Heart left ventricle (tissue), 16 donors: Measurements from ENCODE around the gene SYDE2. TPM values are rescaled to one million over a fixed set of nuclear protein-coding genes. Genes with fewer than 3 reads are reported as not detected.
"Not testable (repeated sequence)": the region's sequence is repeated elsewhere in the genome, so short reads cannot be mapped to it uniquely, and the experiment has no call there.

Source experiments
- ATAC-seq, 4 donors: fragments of 200-7000 bp; cut with Tn5 transposase; one replicate each; pipeline ENCODE4 v1.9.1; 2020 to 2022; ENCODE audit warnings: moderate library complexity in 4 of 4, mild to moderate bottlenecking in 3 of 4, moderate number of reproducible peaks in 1 of 4
- DNase-seq, 5 donors: peaks; one replicate each; pipeline ENCODE4 v3.0.0-alpha.2; 2020
- H3K27ac ChIP-seq, 12 donors: fragments of 200-600 bp; sonication (generic) in 4 of 12; one replicate each; pipeline versions ENCODE4 v1.5.0 to v1.8.0; 2016 to 2022; ENCODE audit warnings: mild to moderate bottlenecking in 2 of 12
- H3K27me3 ChIP-seq, 9 donors: fragments of 200-600 bp; sonication (generic) in 2 of 9; one replicate each; pipeline versions ENCODE4 v1.5.1 to v1.8.0; 2016 to 2022; ENCODE audit warnings: mild to moderate bottlenecking in 3 of 9
- H3K36me3 ChIP-seq, 9 donors: fragments of 200-600 bp; sonication (generic) in 2 of 9; one replicate each; pipeline versions ENCODE4 v1.5.0 to v1.8.0; 2018 to 2022; ENCODE audit warnings: mild to moderate bottlenecking in 2 of 9
- H3K4me1 ChIP-seq, 12 donors: fragments of 200-600 bp; sonication (generic) in 4 of 12; one replicate each; pipeline versions ENCODE4 v1.5.0 to v1.8.0; 2016 to 2022; ENCODE audit warnings: mild to moderate bottlenecking in 3 of 12
- H3K4me3 ChIP-seq, 12 donors: fragments of 200-600 bp; sonication (generic) in 4 of 12; one replicate each; pipeline versions ENCODE4 v1.5.0 to v1.8.0; 2017 to 2022; ENCODE audit warnings: mild to moderate bottlenecking in 9 of 12, moderate library complexity in 4 of 12
- H3K9me3 ChIP-seq, 12 donors: fragments of 200-600 bp; sonication (generic) in 4 of 12; one replicate each; pipeline versions ENCODE4 v1.5.0 to v1.8.0; 2016 to 2022; ENCODE audit warnings: mild to moderate bottlenecking in 1 of 12
- CTCF ChIP-seq, 12 donors: fragments of 200-600 bp; sonication (generic) in 4 of 12; IDR thresholded peaks; one replicate each; pipeline versions ENCODE4 v1.5.0 to v1.8.0; 2018 to 2022; ENCODE audit warnings: antibody characterized with exemption in 12 of 12, mild to moderate bottlenecking in 5 of 12
- POLR2A ChIP-seq, 2 donors: fragments of 450-650 bp; IDR thresholded peaks; one replicate each; pipeline ENCODE4 v1.6.1; 2017; ENCODE audit warnings: antibody characterized with exemption in 2 of 2, mild to moderate bottlenecking in 2 of 2, moderate library complexity in 2 of 2
- WGBS, 4 donors: extraction: QIAGEN DNeasy Blood & Tissue Kit in 2 of 4; methylation state at CpG; one replicate each; pipeline versions ENCODE4 v1.1.5 to v1.1.7; 2013 to 2018; 5-methylcytosine and 5-hydroxymethylcytosine counted together
- intact Hi-C, 10 donors: fragments of 100-400 bp; cut with DNase I; formaldehyde crosslinking; loops; one replicate each; pipeline versions ENCODE4 v1.11.1 to v1.14.2; 2022
- polyA plus RNA-seq, 2 donors: library from polyadenylated mRNA; stranded (reverse); fragments of 200-250 nt; gene quantifications; one replicate each; pipeline ENCODE4 v1.2.3, GENCODE V29; 2013
- total RNA-seq, 9 donors: library from RNA; depleted of rRNA in 2 of 9; stranded (reverse); fragments of >200 nt in 2 of 9; fragmentation: NEBNext Ultra II Directional in 3 of 9; extraction: Animal tissue kit (Norgen Biotek cat#: 25700) in 3 of 9; gene quantifications; one replicate each; pipeline versions ENCODE4 v1.1.0 to v1.2.4, GENCODE V29; 2016 to 2023
- donor health status: ischemic (EF 13 %, LVEDD 7.1; RV severe dilation, severe dysfunction).
- donor health status: healthy with polysubstance abuse.
- donor health status: DM: no; HTN: yes; CAD: no.
- donor health status: DM: no; HTN: no; CAD: no.
- donor health status: ischemic (EF 25% LVEDD 6.9; RV normal size, moderate dysfunction).
- donor health status: ischemic (EF 25% LVEDD 5.7; RV mildly dilated, moderate dysfunction).
- donor health status: healthy.
- donor health status: DM: yes; HTN: yes; CAD: no.
- donor health status: ischemic (EF 35%, LVEDD 5.7; RV mildly dilated, moderate dysfunction).
- donor health status: nonischemic (EF 11% LVEDD 7.7; RV severe dilation, severe dysfunction).
- donor health status: DM: yes; HTN: yes; CAD: no.
- donor health status: PGD.
- donor health status: ischemic (EF 29% LVEDD 5.4; RV normal size, mild dysfunction).
- donor health status: nonischemic (EF 23%, LVEDD 6.1; RV moderate dilation, normal function).

SYDE2 gene
- total and polyA plus RNA-seq, 11 donors: 2.4 to 25.8 (median 19.4) TPM

DNA sequence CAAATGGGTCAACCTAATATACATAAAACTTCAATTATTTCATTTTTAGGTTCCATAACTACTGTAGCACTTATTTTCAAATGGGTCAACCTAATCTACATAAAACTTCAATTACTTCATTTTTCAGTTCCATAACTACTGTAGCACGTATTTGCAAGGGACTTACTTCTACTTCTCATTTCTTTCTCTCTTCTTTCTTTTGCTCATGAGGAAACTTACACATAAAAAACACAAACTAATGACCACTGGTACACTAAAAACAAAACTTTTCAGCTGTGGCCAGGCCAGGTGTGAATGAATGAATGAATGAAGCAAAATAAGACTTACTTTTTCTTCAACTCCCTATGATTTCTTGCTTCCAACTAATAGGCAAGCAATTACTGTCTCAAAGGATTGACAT lies 11.7 kb downstream of the SYDE2 start:
- Histone ChIP-seq H3K9me3 (no peaks in the 10 kb centered on the region), H3K4me3 (no peak overlapping the region), H3K36me3 (peaks cover 0 to 17% (median 2%) of the 10 kb centered on the region in 9 donors), H3K27ac (no peak overlapping the region), H3K4me1 (peaks cover 0 to 5% (median 0%) of the 10 kb centered on the region in 12 donors), H3K27me3 (no peaks in the 10 kb centered on the region)
- no peak for TF ChIP-seq CTCF (IDR thresholded peaks at IDR 0.05)
- TF ChIP-seq POLR2A (IDR thresholded peaks at IDR 0.05): no peak
- 50 to 59% (median 55%) methylated on average over 1 of the region's 1 CpG for WGBS, 4 donors
- intact Hi-C loops: no loop called here
- ATAC-seq (no peak), DNase-seq (no peak)

DNA sequence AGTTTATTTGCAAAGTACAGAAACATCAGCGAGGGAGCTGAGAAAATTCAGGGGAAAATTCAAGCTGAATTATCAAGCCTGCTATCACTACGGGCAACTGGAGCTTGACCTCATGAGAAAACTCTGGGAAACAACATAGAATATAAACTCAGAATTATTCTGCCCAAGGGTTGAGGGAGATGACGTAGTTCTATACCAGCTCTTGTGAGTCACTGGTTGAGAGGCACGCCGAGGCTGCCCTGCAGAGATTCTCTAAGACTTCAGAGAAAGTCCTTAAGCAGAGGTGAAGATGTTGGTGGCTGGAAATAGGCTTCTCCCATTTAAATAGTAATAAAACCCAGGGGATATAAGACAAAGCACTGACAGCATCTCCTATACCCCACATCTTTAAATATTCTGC lies 12.3 kb downstream of the SYDE2 start:
- Histone ChIP-seq H3K4me3 (no peak overlapping the region), H3K9me3 (no peaks in the 10 kb centered on the region), H3K4me1 (peaks cover 0 to 10% (median 0%) of the 10 kb centered on the region in 12 donors), H3K36me3 (peaks cover 0 to 17% (median 2%) of the 10 kb centered on the region in 9 donors), H3K27me3 (no peaks in the 10 kb centered on the region), H3K27ac (no peak overlapping the region)
- no peak for TF ChIP-seq POLR2A (IDR thresholded peaks at IDR 0.05)
- no peak for TF ChIP-seq CTCF (IDR thresholded peaks at IDR 0.05)
- ATAC-seq (no peak), DNase-seq (no peak)
- 59 to 67% (median 62%) methylated on average over 5 of the region's 5 CpGs for WGBS, 4 donors
- intact Hi-C loops: no loop called here

- intact Hi-C loops, H3K4me3 ChIP-seq, DNase-seq, H3K9me3 ChIP-seq, ATAC-seq, H3K27me3 ChIP-seq, H3K27ac ChIP-seq: not testable (repeated sequence)
- Histone ChIP-seq H3K36me3 (peaks cover 0 to 17% (median 2%) of the 10 kb centered on the region in 9 donors), H3K4me1 (peaks cover 0 to 23% (median 2%) of the 10 kb centered on the region in 12 donors)
- 83 to 100% (median 96%) methylated on average over 2 to 3 of the region's 3 CpGs for WGBS, 4 donors
Measured at GRCh38 chr1:85187021-85187420, 13.8 kb downstream of the SYDE2 start.

- peak in 1 of 4 donors; percentile 69 for ATAC-seq
- no peak for TF ChIP-seq CTCF (IDR thresholded peaks at IDR 0.05)
- no peak for TF ChIP-seq POLR2A (IDR thresholded peaks at IDR 0.05)
- no peak overlapping the region for H3K27ac ChIP-seq
Measured at GRCh38 chr1:85184245-85184644, 16.6 kb downstream of the SYDE2 start.

GRCh38 chr1:85182700-85183099 lies 18.1 kb downstream of the SYDE2 start:
- no peak overlapping the region for H3K4me3 ChIP-seq
- intact Hi-C loops: no loop called here
- H3K4me1 ChIP-seq: peaks cover 0 to 23% (median 2%) of the 10 kb centered on the region in 12 donors
- H3K27me3 ChIP-seq: no peaks in the 10 kb centered on the region
- TF ChIP-seq POLR2A (IDR thresholded peaks at IDR 0.05): no peak
- TF ChIP-seq CTCF (IDR thresholded peaks at IDR 0.05): no peak
- DNase-seq (no peak), ATAC-seq (peak in 2 of 4 donors; percentile 49 to 52)
- peak overlapping the region in 7 of 12 donors; percentile 11 to 55 (median 25) for H3K27ac ChIP-seq
- H3K9me3 ChIP-seq: no peaks in the 10 kb centered on the region
- peaks cover 0 to 4% (median 0%) of the 10 kb centered on the region in 9 donors for H3K36me3 ChIP-seq
- 23 to 34% (median 28%) methylated on average over 6 of the region's 6 CpGs for WGBS, 4 donors

More at GRCh38 chr1:85184245-85184644, 16.6 kb downstream of the SYDE2 start:
- intact Hi-C loops: no loop called here
- Histone ChIP-seq H3K9me3 (no peaks in the 10 kb centered on the region), H3K36me3 (peaks cover 0 to 6% (median 0%) of the 10 kb centered on the region in 9 donors), H3K27me3 (no peaks in the 10 kb centered on the region), H3K4me3 (no peak overlapping the region), H3K4me1 (peaks cover 0 to 23% (median 2%) of the 10 kb centered on the region in 12 donors)
- no peak for DNase-seq
- WGBS, 4 donors: 22 to 48% (median 37%) methylated on average over 1 of the region's 1 CpG
